Skeletal muscle satellite cell (primary cell): Measurements from ENCODE around the gene WWTR1.
A peak's percentile ranks its signal among the peaks of the same experiment; 100 is the strongest.

ENCODE experiments used
- H3K27me3 ChIP-seq: 2 replicates; pipeline ENCODE4 v1.7.0; 2013; ENCODE audit warnings: low read length; ENCODE audit not compliant: control insufficient read depth, insufficient read depth
- H3K36me3 ChIP-seq: 2 replicates; pipeline ENCODE4 v1.7.0; 2013; ENCODE audit warnings: mild to moderate bottlenecking, control low read depth, low read length; ENCODE audit not compliant: insufficient read depth
- H3K4me1 ChIP-seq: 2 replicates; pipeline ENCODE4 v1.7.0; 2013; ENCODE audit warnings: low read length; ENCODE audit not compliant: control insufficient read depth, insufficient read depth
- H3K4me2 ChIP-seq: 2 replicates; pipeline ENCODE4 v1.7.0; 2013; ENCODE audit warnings: mild to moderate bottlenecking, low read length
- H3K4me3 ChIP-seq: 2 replicates; pipeline ENCODE4 v1.7.0; 2013; ENCODE audit warnings: low read length
- H3K9ac ChIP-seq: 2 replicates; pipeline ENCODE4 v1.7.0; 2013; ENCODE audit warnings: mild to moderate bottlenecking, low read depth, low read length, moderate library complexity
- H3K9me3 ChIP-seq: replicated peaks from 2 replicates; pipeline ENCODE4 v1.7.0; 2013; ENCODE audit warnings: mild to moderate bottlenecking, control low read depth, low read length

Gene WWTR1

GRCh38 chr3:149555927-149556326, 101.9 kb downstream of the WWTR1 start:
- H3K27me3 ChIP-seq = no peaks in the 10 kb centered on the region
- no peak overlapping the region for H3K4me3 ChIP-seq
- no peaks in the 10 kb centered on the region for H3K9me3 ChIP-seq
- H3K36me3 ChIP-seq = peaks cover 13% of the 10 kb centered on the region
- no peak overlapping the region for H3K4me2 ChIP-seq
- H3K4me1 ChIP-seq = peaks cover 35% of the 10 kb centered on the region
- peak overlapping the region; percentile 5 for H3K9ac ChIP-seq

GRCh38 chr3:149554826-149555225, 103.0 kb downstream of the WWTR1 start:
- peaks cover 13% of the 10 kb centered on the region for H3K36me3 ChIP-seq
- no peaks in the 10 kb centered on the region for H3K27me3 ChIP-seq
- no peaks in the 10 kb centered on the region for H3K9me3 ChIP-seq
- peak overlapping the region; percentile 22 for H3K4me3 ChIP-seq
- peak overlapping the region; percentile 58 for H3K4me2 ChIP-seq
- H3K4me1 ChIP-seq = peaks cover 35% of the 10 kb centered on the region
- peak overlapping the region; percentile 39 for H3K9ac ChIP-seq

- H3K9me3 ChIP-seq = no peaks in the 10 kb centered on the region
- no peaks in the 10 kb centered on the region for H3K27me3 ChIP-seq
- peaks cover 38% of the 10 kb centered on the region for H3K4me1 ChIP-seq
- peak overlapping the region; percentile 58 for H3K4me2 ChIP-seq
- no peak overlapping the region for H3K4me3 ChIP-seq
- peak overlapping the region; percentile 39 for H3K9ac ChIP-seq
- peaks cover 17% of the 10 kb centered on the region for H3K36me3 ChIP-seq
Measured at GRCh38 chr3:149553781-149554451, 103.9 kb downstream of the WWTR1 start.

- Histone ChIP-seq H3K4me3 (no peak overlapping the region), H3K27me3 (no peaks in the 10 kb centered on the region), H3K4me1 (peaks cover 50% of the 10 kb centered on the region), H3K9me3 (no peaks in the 10 kb centered on the region), H3K9ac (no peak overlapping the region), H3K36me3 (peaks cover 19% of the 10 kb centered on the region), H3K4me2 (no peak overlapping the region)
Measured at GRCh38 chr3:149552700-149553099, 105.1 kb downstream of the WWTR1 start.

- Histone ChIP-seq H3K9ac (no peak overlapping the region), H3K27me3 (no peaks in the 10 kb centered on the region), H3K9me3 (no peaks in the 10 kb centered on the region), H3K4me2 (no peak overlapping the region), H3K4me1 (peaks cover 56% of the 10 kb centered on the region), H3K4me3 (no peak overlapping the region), H3K36me3 (peaks cover 23% of the 10 kb centered on the region)
Measured at GRCh38 chr3:149551500-149551899, 106.3 kb downstream of the WWTR1 start.

GRCh38 chr3:149548669-149549065, 109.2 kb downstream of the WWTR1 start:
- Histone ChIP-seq H3K4me1 (peaks cover 28% of the 10 kb centered on the region), H3K9ac (peak overlapping the region; percentile 19), H3K9me3 (no peaks in the 10 kb centered on the region), H3K36me3 (peaks cover 28% of the 10 kb centered on the region), H3K27me3 (no peaks in the 10 kb centered on the region), H3K4me3 (no peak overlapping the region), H3K4me2 (peak overlapping the region; percentile 73)

- Histone ChIP-seq H3K4me1 (peaks cover 27% of the 10 kb centered on the region), H3K9me3 (no peaks in the 10 kb centered on the region), H3K4me2 (peak overlapping the region; percentile 73), H3K9ac (peak overlapping the region; percentile 23), H3K4me3 (no peak overlapping the region), H3K27me3 (no peaks in the 10 kb centered on the region), H3K36me3 (peaks cover 25% of the 10 kb centered on the region)
Measured at GRCh38 chr3:149547954-149548668, 109.7 kb downstream of the WWTR1 start.

GRCh38 chr3:149547413-149547812, 110.4 kb downstream of the WWTR1 start:
- Histone ChIP-seq H3K36me3 (peaks cover 21% of the 10 kb centered on the region), H3K9ac (peak overlapping the region; percentile 23), H3K4me1 (peaks cover 34% of the 10 kb centered on the region), H3K9me3 (no peaks in the 10 kb centered on the region), H3K27me3 (no peaks in the 10 kb centered on the region), H3K4me3 (no peak overlapping the region), H3K4me2 (peak overlapping the region; percentile 73)

- Histone ChIP-seq H3K4me2 (no peak overlapping the region), H3K4me1 (peaks cover 57% of the 10 kb centered on the region), H3K9me3 (no peaks in the 10 kb centered on the region), H3K4me3 (no peak overlapping the region), H3K9ac (no peak overlapping the region), H3K27me3 (no peaks in the 10 kb centered on the region), H3K36me3 (peaks cover 33% of the 10 kb centered on the region)
Measured at GRCh38 chr3:149545049-149545448, 112.8 kb downstream of the WWTR1 start.

- Histone ChIP-seq H3K4me3 (no peak overlapping the region), H3K4me1 (peaks cover 64% of the 10 kb centered on the region), H3K36me3 (peaks cover 28% of the 10 kb centered on the region), H3K27me3 (no peaks in the 10 kb centered on the region), H3K9me3 (no peaks in the 10 kb centered on the region), H3K4me2 (peak overlapping the region; percentile 10), H3K9ac (peak overlapping the region; percentile 12)
Measured at GRCh38 chr3:149542375-149543312, 115.2 kb downstream of the WWTR1 start.

- Histone ChIP-seq H3K4me2 (peak overlapping the region; percentile 71), H3K4me1 (peaks cover 70% of the 10 kb centered on the region), H3K9me3 (no peaks in the 10 kb centered on the region), H3K27me3 (no peaks in the 10 kb centered on the region), H3K9ac (peak overlapping the region; percentile 71), H3K4me3 (peak overlapping the region; percentile 31), H3K36me3 (peaks cover 20% of the 10 kb centered on the region)
Measured at GRCh38 chr3:149541091-149541491, 116.7 kb downstream of the WWTR1 start.
